ENCODE data around the gene KISS1R. TPM values are rescaled to one million over a fixed set of nuclear protein-coding genes. Genes with fewer than 3 reads are reported as not detected.

KISS1R gene
- total and polyA plus RNA-seq, 8 donors, result 0.16 to 1.0 (median 0.31) TPM; not detected in 2

- Histone ChIP-seq H3K4me3 (no peak overlapping the region), H3K27ac (no peak overlapping the region), H3K27me3 (no peaks in the 10 kb centered on the region), H3K36me3 (no peaks in the 10 kb centered on the region), H3K4me1 (peaks cover 8 to 25% (median 17%) of the 10 kb centered on the region in 3 donors), H3K9me3 (no peaks in the 10 kb centered on the region)
- intact Hi-C loops (cut with DNase I), result loop anchor here in 1 of 3 donors (5.0 kb wide), 1 partner anchor 33 kb away; no protein-coding TSS in a partner anchor
- WGBS, 2 donors, result 74 to 83% methylated on average over 27 of the region's 27 CpGs
- DNase-seq (peak in 2 of 6 donors; percentile 39 to 67), FAIRE-seq (no peak), ATAC-seq (no peak)
- TF ChIP-seq CTCF (IDR thresholded peaks at IDR 0.05), result no peak
Measured at GRCh38 chr19:944171-944567, 27.0 kb downstream of the KISS1R start.

- WGBS, 2 donors, result 65 to 67% methylated on average over 21 to 22 of the region's 22 CpGs
- H3K27me3 ChIP-seq, result no peaks in the 10 kb centered on the region
- no peak for FAIRE-seq
- peaks cover 5 to 20% (median 12%) of the 10 kb centered on the region in 3 donors for H3K4me1 ChIP-seq
- no peak overlapping the region for H3K27ac ChIP-seq
- no peak overlapping the region for H3K4me3 ChIP-seq
- no peak for ATAC-seq
- peak in 2 of 6 donors; percentile 53 to 60 for DNase-seq
- intact Hi-C loops (cut with DNase I), result loop anchor here in 1 of 3 donors (5.0 kb wide), 1 partner anchor 33 kb away; no protein-coding TSS in a partner anchor
- H3K36me3 ChIP-seq, result no peaks in the 10 kb centered on the region
- H3K9me3 ChIP-seq, result no peaks in the 10 kb centered on the region
- no peak for TF ChIP-seq CTCF (IDR thresholded peaks at IDR 0.05)
Measured at GRCh38 chr19:944663-945241, 27.6 kb downstream of the KISS1R start.

DNA sequence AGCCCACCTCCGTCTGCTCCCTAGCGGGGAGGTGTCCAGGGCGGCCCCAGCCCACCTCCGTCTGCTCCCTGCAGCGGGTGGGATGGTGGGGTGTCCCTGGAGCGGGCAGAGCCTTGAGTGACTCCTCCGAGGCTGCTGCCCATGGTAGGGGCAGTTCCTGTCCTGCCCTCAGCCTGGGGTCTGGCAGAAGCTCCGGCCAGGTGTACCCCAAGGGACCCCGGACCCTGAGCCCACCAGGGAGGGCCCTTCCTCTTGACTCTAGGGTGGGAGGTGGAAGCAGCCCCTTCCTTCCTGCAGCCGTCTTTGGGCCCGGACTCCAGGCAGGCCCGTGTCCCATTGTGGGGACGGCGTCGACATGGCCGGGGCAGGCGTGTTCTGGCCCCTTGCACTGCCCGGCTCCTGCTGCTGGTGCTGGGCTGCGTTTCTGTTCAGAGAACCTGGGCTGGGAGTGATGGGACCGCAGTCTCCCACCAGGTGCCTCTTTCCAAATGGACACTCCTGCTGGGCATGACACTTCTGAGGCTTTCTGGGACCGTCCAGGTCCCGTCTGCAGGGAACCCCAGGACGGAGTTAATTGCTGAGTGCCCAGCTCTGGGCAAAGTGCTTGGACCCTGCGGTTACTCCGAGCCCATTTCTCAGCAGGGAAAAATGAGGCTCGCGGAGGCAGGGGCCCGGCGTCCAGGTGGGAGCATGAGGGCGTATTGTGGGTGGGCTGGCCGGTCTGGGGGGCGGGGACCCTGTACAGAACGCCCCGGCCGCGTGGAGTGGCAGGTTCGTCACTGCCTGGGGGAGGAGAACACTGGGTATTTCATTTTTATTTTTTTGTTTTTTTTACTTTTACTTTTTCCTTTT, 28.5 kb downstream of the KISS1R start:
- H3K27me3 ChIP-seq, result no peaks in the 10 kb centered on the region
- intact Hi-C loops (cut with DNase I), result no loop called here
- no peak for TF ChIP-seq CTCF (IDR thresholded peaks at IDR 0.05)
- H3K27ac ChIP-seq, result no peak overlapping the region
- no peaks in the 10 kb centered on the region for H3K9me3 ChIP-seq
- no peak overlapping the region for H3K4me3 ChIP-seq
- no peaks in the 10 kb centered on the region for H3K36me3 ChIP-seq
- FAIRE-seq (no peak), DNase-seq (peak in 2 of 6 donors; percentile 35 to 72), ATAC-seq (no peak)
- 87 to 90% methylated on average over 35 to 37 of the region's 37 CpGs for WGBS, 2 donors
- H3K4me1 ChIP-seq, result peaks cover 5 to 12% (median 5%) of the 10 kb centered on the region in 3 donors

DNA sequence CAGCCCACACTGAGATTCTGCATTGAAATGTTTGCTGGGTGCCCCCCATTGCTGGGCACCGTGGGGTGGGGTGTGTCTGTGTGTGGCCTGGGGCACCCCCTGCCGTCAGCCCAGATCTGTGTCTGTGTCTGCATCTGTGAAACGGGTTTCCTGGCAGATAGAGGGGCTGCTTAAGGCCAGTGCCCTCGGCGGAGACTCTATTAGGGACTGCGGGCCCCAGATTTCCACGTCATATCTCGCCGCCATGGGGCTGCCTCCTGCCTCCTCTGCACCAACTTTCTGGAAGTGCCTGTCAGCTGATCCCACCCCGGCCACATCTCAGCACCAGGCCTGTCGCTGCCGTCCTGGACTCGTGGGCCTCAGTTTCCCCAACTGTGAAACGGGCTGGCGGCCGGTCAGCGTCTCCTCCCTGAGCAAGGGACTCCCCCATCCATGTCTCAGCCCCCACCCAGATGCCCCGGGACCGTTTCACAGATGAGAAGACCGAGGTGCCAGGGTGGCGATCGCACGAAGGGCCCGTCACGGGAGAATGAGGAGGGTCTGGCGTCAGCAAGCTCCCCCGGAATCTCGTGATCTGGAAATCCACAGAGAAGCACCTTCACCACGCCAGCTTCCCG, 30.1 kb downstream of the KISS1R start:
- Histone ChIP-seq H3K4me3 (no peak overlapping the region), H3K4me1 (no peaks in the 10 kb centered on the region), H3K9me3 (no peaks in the 10 kb centered on the region), H3K36me3 (no peaks in the 10 kb centered on the region), H3K27me3 (no peaks in the 10 kb centered on the region), H3K27ac (no peak overlapping the region)
- ATAC-seq (no peak), DNase-seq (peak in 1 of 6 donors; percentile 64), FAIRE-seq (no peak)
- no peak for TF ChIP-seq CTCF (IDR thresholded peaks at IDR 0.05)
- 89 to 91% methylated on average over 30 of the region's 30 CpGs for WGBS, 2 donors
- intact Hi-C loops (cut with DNase I), result no loop called here

Measured in pancreas (tissue), 10 donors.